ENCODE results near the gene ZMIZ2. TPM values are rescaled to one million over a fixed set of nuclear protein-coding genes. Genes with fewer than 3 reads are reported as not detected.
"Not testable (repeated sequence)": the region's sequence is repeated elsewhere in the genome, so short reads cannot be mapped to it uniquely, and the experiment has no call there.

ZMIZ2 gene
- total RNA-seq, 2 donors from 2014 or later: 108 to 133 TPM

DNA sequence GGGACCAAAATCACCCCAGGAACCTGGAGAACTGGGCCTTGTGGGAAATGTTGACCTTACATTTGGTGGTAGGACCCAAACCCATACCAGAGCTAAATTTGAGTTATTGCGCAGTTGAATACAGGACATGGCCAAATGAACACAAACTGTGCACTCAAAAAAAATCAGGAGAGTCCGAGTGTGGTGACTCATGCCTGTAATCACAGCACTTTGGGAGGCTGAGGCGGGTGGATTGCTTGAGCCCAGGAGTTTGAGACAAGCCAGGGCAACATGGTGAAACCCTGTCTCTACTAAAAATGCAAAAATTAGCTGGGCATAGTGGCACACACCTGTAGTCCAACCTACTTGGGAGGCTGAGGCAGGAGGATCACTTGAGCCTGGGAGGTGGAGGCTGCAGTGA lies 36.6 kb downstream of the ZMIZ2 start:
- H3K27me3 Mint-ChIP-seq; H3K4me1 Mint-ChIP-seq (ENCODE audit: low read depth in 2 of 2); ATAC-seq; H3K36me3 Mint-ChIP-seq; H3K4me3 Mint-ChIP-seq; DNase-seq (ENCODE audit: low spot score); H3K27ac Mint-ChIP-seq; H3K9me3 Mint-ChIP-seq: not testable (repeated sequence)

DNA sequence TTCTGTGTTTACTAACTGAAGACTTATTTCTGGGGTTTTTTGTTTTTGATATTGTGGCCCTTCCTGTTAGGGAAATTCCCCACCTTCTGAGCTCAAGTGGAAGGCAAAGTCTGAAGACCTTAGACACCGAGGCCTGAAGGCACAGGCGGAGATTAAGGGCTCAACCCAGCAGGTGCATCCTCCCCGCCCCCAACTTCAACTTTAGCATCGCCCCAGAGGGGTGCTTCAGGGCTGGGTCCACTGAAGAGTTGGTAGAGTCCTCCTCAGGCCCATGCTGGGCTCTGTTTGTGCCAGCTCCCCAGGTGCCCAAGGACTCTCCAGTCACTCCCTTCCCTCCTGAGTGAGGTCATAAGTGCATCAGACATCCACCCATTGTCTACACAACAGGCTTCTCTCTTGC lies 38.4 kb downstream of the ZMIZ2 start:
- H3K4me3 Mint-ChIP-seq: no peak overlapping the region
- peaks cover 7% of the 10 kb centered on the region for H3K36me3 Mint-ChIP-seq
- H3K9me3 Mint-ChIP-seq: peaks cover 5% of the 10 kb centered on the region
- H3K27me3 Mint-ChIP-seq: no peaks in the 10 kb centered on the region
- no peak overlapping the region for H3K27ac Mint-ChIP-seq
- no peak for ATAC-seq
- H3K4me1 Mint-ChIP-seq (ENCODE audit: low read depth in 2 of 2): no peaks in the 10 kb centered on the region
- DNase-seq (ENCODE audit: low spot score): no peak

DNA sequence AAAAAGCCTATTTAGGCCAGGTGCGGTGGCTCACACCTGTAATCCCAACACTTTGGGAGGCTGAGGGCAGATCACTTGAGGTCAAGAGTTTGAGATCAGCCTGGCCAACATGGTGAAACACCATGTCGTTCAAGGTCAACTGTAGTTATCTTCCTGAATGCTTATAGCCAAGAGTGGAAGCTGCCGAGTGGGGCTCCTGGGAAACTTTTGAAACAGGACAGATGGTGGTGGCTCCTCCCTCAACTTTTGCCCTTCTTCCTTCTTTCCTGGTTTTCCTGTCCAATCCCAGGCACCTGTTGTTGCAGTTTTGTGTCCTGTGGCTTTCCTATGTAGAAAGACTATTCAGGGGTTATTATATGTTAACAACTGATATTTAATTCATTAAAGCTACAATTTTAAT lies 39.1 kb downstream of the ZMIZ2 start:
- H3K27me3 Mint-ChIP-seq: no peaks in the 10 kb centered on the region
- no peak overlapping the region for H3K27ac Mint-ChIP-seq
- H3K36me3 Mint-ChIP-seq: peaks cover 7% of the 10 kb centered on the region
- ATAC-seq (no peak), DNase-seq (ENCODE audit: low spot score) (no peak)
- peaks cover 5% of the 10 kb centered on the region for H3K9me3 Mint-ChIP-seq
- no peaks in the 10 kb centered on the region for H3K4me1 Mint-ChIP-seq (ENCODE audit: low read depth in 2 of 2)
- no peak overlapping the region for H3K4me3 Mint-ChIP-seq

DNA sequence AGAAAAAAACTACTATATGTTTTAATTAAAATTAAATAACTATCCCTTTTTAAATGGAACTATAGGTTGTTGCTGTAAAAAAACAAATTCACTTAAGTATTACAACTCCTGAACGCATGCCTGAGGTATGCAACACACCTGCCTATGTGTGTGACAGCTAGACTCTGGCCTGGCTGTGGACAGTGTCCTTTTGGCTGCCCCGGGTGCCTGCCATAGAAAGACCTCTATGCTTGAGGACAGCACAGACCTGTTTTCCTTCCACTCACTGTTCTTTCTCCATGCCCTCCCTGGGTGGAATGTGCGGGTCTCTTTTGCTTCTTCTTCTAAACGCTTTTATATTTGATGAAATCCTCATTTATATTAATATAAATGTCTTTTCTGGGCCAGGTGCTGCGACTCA lies 41.3 kb downstream of the ZMIZ2 start:
- Mint-ChIP-seq H3K36me3 (no peaks in the 10 kb centered on the region), H3K4me3 (no peak overlapping the region), H3K27me3 (no peaks in the 10 kb centered on the region), H3K9me3 (no peaks in the 10 kb centered on the region), H3K4me1 (ENCODE audit: low read depth in 2 of 2) (no peaks in the 10 kb centered on the region), H3K27ac (no peak overlapping the region)
- ATAC-seq: no peak
- DNase-seq (ENCODE audit: low spot score): no peak

DNA sequence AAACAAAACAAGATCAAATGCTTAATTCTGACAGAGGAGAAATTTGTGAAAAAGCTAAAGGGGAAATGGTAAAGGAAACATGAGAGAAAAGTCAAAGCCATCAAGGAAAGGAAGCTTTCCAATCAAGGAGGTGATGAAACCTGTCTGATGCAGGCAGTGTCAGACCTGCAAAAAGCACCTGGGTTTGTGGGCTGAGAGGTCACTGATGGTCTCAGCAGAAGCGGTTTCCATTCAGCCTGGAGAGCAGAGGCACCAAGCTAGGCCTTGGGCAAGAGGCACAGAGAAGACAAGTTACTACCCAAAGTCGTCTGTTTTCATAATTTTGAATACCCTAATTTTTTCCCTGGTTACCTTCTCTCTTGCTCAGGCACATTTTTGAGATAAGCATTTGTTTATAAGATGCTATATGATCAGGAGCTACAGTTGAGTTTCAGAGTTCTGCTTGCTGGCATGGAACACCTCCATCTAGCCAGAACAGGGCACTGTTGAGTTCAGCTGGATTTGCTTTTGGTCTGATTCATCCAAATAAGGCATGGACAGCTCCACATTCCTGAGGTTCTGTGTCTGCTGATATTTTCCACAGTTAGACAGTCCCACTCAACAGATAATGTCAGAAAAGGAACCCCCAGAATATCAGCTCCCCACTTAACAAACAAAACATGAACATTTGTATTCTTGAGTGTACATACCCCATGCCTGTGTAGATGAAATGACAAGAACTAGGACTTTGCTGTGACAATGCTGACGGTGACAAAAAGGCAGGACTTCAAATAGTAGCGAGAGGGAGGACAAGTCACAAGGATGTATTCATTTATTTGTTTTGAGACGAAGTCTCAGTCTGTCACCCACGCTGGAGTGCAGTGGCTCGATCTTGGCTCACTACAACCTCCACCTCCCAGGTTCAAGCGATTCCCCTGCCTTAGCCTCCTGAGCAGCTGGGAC lies 42.9 kb downstream of the ZMIZ2 start:
- Mint-ChIP-seq H3K4me1 (ENCODE audit: low read depth in 2 of 2) (no peaks in the 10 kb centered on the region), H3K9me3 (no peaks in the 10 kb centered on the region), H3K36me3 (no peaks in the 10 kb centered on the region), H3K27me3 (no peaks in the 10 kb centered on the region), H3K27ac (no peak overlapping the region), H3K4me3 (no peak overlapping the region)
- ATAC-seq (no peak), DNase-seq (ENCODE audit: low spot score) (no peak)

DNA sequence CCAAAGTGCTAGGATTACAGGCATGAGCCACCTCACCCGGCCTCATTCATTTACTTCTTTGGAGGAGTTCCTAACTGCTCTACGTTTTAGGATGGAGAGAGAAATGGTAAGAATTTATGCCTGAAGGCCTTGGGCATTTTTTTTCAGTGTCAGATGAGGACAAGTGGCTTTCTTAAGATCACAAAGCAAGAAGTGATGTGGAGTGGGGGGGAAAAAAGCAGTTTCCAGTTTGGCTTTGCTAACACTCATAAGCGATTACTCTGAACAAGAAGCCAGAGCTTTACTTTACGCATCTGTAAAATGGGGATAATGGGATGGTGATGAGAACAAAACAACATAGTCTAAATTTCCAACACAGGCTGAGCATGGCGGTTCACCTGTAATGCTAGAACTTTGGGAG lies 45.3 kb downstream of the ZMIZ2 start:
- peaks cover 15% of the 10 kb centered on the region for H3K36me3 Mint-ChIP-seq
- ATAC-seq: no peak
- peaks cover 15 to 20% of the 10 kb centered on the region in 2 donors for H3K4me1 Mint-ChIP-seq (ENCODE audit: low read depth in 2 of 2)
- no peaks in the 10 kb centered on the region for H3K27me3 Mint-ChIP-seq
- no peak overlapping the region for H3K27ac Mint-ChIP-seq
- no peaks in the 10 kb centered on the region for H3K9me3 Mint-ChIP-seq
- peak overlapping the region; percentile 52 for H3K4me3 Mint-ChIP-seq
- DNase-seq (ENCODE audit: low spot score): no peak

DNA sequence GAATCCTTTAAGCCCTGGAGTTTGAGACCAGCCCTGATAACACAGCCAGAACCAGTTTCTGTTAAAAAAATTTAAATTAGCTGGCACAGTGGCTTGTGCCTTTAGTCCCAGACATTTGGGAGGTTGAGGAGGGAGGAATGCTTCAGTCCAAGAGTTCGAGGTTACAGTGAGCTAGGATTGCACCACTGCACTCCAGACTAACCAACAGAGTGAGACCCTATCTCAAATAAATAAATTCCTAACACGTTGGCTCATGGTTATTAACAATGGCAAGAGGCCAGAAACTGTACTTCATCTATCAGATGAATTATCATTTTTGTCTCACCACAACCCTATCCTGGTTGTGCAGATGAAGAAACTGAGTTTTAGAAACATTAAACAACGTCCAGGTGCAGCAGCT lies 45.7 kb downstream of the ZMIZ2 start:
- ATAC-seq: no peak
- H3K4me3 Mint-ChIP-seq: no peak overlapping the region
- H3K4me1 Mint-ChIP-seq (ENCODE audit: low read depth in 2 of 2): peaks cover 15 to 21% of the 10 kb centered on the region in 2 donors
- no peak for DNase-seq (ENCODE audit: low spot score)
- no peak overlapping the region for H3K27ac Mint-ChIP-seq
- no peaks in the 10 kb centered on the region for H3K27me3 Mint-ChIP-seq
- no peaks in the 10 kb centered on the region for H3K9me3 Mint-ChIP-seq
- peaks cover 17% of the 10 kb centered on the region for H3K36me3 Mint-ChIP-seq

DNA sequence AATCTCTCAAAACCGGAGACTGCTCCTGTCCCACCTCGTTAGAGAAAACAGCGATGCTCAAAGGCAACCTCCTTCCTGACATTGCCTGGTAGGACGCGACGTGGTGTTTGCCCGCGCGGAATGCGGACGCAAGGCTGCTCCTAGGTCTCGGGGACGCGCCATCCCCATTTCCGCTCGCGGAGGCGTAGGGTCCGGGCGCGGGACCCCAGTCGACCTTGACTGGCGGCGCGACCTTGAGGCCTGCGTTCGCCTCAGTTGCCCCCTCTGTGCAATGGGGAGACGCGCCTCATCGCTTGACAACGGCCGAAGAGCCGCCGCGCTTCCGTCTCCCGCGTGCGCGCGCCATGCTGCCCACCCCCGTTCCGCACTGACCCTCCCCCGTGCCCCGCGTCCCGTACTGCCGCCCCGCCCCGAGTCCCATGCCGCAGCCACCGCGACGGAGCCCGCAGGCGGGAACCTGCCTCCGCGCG lies 47.4 kb downstream of the ZMIZ2 start:
- peaks cover 32% of the 10 kb centered on the region for H3K36me3 Mint-ChIP-seq
- H3K4me1 Mint-ChIP-seq (ENCODE audit: low read depth in 2 of 2): peaks cover 21 to 31% of the 10 kb centered on the region in 2 donors
- peak overlapping the region; percentile 83 for H3K4me3 Mint-ChIP-seq
- ATAC-seq (peak in 1 of 2 donors; percentile 46), DNase-seq (ENCODE audit: low spot score) (no peak)
- H3K27me3 Mint-ChIP-seq: no peaks in the 10 kb centered on the region
- H3K9me3 Mint-ChIP-seq: no peaks in the 10 kb centered on the region
- peak overlapping the region; percentile 95 to 96 for H3K27ac Mint-ChIP-seq

DNA sequence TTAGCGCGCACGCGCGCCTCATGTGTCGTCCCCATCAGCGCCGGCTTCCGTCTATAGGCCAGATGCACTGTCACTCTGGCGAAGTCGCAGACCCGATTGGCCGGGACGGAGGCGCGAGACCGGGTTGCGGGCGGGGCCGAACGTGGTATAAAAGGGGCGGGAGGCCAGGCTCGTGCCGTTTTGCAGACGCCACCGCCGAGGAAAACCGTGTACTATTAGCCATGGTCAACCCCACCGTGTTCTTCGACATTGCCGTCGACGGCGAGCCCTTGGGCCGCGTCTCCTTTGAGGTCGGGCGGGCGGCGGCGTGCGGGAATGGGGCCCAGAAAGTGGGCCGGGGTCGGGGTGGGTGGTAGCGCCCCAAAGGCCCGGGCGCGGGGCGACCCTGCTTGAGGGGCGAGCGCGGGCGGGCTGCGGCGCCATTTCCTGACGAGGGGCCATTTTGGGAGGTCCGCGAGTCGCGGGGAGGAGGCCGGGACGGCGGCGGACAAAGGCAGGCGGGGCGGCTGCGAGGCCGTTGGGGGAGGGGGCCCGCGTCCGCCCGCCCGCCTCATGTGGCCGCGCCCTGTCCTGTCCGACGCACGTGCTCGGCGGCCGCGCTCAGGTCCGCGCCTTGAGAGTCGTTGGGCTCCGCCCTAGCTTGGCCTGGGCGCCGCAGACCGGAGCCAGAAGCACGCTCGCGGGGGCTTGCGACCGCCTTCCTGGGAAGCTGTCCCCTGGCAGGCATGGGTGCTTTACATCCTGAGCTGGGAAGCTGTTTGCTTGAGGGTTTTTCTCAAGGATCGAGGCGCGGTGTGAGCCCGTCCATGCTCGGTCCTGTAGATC lies 48.1 kb downstream of the ZMIZ2 start, which contains the start of gene PPIA:
Gene PPIA (plus strand): TSS at position 178 of the 825 bp plus-strand sequence. CDS start 44 bp downstream, at position 222.
- ATAC-seq (peak; percentile 94 to 96), DNase-seq (ENCODE audit: low spot score) (peak; percentile 99)
- peak within 1 kb of the TSS; percentile 95 to 96 for H3K27ac Mint-ChIP-seq
- H3K36me3 Mint-ChIP-seq: peaks cover 39% of the 10 kb centered on the region
- no peaks in the 10 kb centered on the region for H3K9me3 Mint-ChIP-seq
- peaks cover 26 to 37% of the 10 kb centered on the region in 2 donors for H3K4me1 Mint-ChIP-seq (ENCODE audit: low read depth in 2 of 2)
- no peaks in the 10 kb centered on the region for H3K27me3 Mint-ChIP-seq
- H3K4me3 Mint-ChIP-seq: peak within 1 kb of the TSS; percentile 95

DNA sequence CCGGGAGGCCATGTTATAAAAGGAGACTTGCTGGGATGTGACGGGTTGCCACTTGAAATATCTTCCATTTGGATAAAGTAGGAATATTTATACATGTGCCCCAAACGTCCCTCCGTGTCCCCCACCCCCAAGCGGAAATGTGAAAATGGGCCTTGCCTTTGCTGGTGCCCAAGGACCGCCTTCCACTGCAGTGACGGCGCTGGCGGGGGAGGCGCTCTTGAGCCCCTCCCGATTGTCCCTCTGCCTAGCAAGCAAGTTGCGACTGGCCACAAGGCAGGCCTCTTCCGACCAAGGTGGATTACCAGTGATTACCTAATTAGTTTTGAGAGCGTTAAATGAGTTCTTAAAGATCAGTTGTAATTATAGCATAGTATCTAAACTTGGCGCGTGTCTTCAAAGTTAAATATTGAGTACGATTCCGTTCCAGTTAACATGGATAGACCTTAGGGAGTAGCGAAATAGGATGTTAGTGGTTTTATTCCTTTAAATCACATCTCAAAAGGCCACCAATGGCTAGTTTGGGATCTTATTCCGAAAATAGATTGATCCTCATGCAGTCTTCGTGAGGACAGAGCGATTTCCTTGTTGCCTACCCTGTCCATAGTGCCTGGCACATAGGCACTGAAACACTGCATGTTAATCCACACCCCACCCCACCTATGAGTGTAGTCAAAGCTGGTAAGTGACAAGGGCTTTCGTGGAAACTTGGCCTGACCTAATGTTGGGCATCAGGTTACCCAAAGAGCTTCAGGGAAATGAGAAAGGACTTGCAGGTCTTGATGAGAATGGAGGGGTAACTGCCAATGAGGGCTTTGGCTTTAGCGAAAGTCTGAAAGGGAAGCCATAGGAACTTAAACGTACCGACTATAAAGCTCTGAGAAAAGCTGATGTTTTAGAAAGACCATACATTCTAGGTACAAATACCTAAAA lies 48.9 kb downstream of the ZMIZ2 start:
- Mint-ChIP-seq H3K27ac (peak overlapping the region; percentile 95 to 96), H3K27me3 (no peaks in the 10 kb centered on the region), H3K9me3 (no peaks in the 10 kb centered on the region), H3K4me3 (peak overlapping the region; percentile 95), H3K4me1 (ENCODE audit: low read depth in 2 of 2) (peaks cover 28 to 39% of the 10 kb centered on the region in 2 donors), H3K36me3 (peaks cover 42% of the 10 kb centered on the region)
- peak; percentile 94 for DNase-seq (ENCODE audit: low spot score)
- peak; percentile 67 to 74 for ATAC-seq

DNA sequence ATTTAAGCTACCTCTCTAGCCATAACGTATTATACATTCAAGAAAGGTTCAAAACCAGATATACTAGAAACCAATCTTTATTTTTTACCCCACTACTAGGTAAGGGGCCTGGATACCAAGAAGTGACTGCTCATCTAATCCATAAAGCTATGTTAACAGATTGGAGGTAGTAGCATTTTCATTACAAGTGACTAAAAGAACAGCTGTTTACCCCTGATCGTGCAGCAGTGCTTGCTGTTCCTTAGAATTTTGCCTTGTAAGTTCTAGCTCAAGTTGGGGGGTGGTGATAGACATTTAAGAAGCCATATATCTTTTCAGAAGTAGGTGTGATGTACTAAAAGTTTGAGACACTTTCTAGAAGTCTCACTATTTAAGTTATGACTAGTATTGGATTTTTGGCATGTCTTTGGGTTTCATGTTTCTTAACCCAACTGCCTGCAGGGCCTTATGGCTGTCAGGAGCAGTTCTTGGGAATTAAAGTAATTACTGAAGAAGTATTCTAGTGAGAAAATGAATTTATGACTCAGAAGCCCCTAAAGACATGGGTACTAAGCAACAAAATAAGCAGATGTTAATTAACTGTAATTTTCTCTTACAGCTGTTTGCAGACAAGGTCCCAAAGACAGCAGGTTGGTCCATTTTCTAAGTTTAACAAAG lies 50.1 kb downstream of the ZMIZ2 start:
- Mint-ChIP-seq H3K4me1 (ENCODE audit: low read depth in 2 of 2) (peaks cover 30 to 39% of the 10 kb centered on the region in 2 donors), H3K9me3 (no peaks in the 10 kb centered on the region), H3K4me3 (peak overlapping the region; percentile 95), H3K27ac (peak overlapping the region; percentile 95 to 96), H3K36me3 (peaks cover 47% of the 10 kb centered on the region), H3K27me3 (no peaks in the 10 kb centered on the region)
- DNase-seq (ENCODE audit: low spot score) (no peak), ATAC-seq (no peak)

DNA sequence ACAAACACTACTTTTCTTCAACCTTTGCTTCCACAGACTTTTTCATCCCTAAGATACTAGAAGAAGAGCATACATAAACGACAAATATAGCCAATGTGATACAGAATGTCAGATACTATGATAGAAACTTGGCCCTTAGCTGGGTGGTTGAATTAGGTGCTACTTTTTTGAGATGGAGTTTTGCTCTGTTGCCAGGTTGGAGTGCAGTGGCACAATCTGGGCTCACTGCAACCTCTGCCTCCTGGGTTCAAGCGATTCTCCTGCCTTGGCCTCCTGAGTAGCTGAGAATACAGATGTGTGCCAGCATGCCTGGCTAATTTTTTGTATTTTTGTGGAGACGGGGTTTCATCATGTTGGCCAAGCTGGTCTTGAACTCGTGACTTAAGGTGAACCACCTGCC lies 51.3 kb downstream of the ZMIZ2 start:
- DNase-seq (ENCODE audit: low spot score) (no peak), ATAC-seq (no peak)
- no peaks in the 10 kb centered on the region for H3K9me3 Mint-ChIP-seq
- H3K4me3 Mint-ChIP-seq: peak overlapping the region; percentile 48
- no peaks in the 10 kb centered on the region for H3K27me3 Mint-ChIP-seq
- peaks cover 47% of the 10 kb centered on the region for H3K36me3 Mint-ChIP-seq
- H3K4me1 Mint-ChIP-seq (ENCODE audit: low read depth in 2 of 2): peaks cover 30 to 39% of the 10 kb centered on the region in 2 donors
- H3K27ac Mint-ChIP-seq: peak overlapping the region; percentile 39 to 64
